ENCODE measurements around the gene PDIA6.

DNA sequence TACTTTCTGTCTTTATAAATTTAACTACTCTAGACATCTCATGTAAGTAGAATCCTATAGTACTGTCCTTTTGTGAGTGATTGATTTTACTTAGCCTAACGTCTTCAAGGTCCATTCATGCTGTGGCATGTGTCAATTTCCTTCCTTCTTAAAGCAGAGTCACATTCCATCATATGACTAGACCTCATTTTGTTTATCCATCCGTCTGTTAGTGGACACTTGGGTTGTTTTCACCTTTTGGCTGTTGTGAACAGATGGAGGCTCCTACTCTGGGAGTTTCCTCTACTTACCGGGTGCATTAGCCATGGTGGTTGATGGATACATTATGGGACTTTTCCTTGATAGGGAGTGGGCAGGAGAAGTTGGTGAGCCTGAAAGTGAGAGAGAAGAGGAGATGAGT is 6.4 kb upstream of the PDIA6 start:
- TF ChIP-seq, protein P1, sequence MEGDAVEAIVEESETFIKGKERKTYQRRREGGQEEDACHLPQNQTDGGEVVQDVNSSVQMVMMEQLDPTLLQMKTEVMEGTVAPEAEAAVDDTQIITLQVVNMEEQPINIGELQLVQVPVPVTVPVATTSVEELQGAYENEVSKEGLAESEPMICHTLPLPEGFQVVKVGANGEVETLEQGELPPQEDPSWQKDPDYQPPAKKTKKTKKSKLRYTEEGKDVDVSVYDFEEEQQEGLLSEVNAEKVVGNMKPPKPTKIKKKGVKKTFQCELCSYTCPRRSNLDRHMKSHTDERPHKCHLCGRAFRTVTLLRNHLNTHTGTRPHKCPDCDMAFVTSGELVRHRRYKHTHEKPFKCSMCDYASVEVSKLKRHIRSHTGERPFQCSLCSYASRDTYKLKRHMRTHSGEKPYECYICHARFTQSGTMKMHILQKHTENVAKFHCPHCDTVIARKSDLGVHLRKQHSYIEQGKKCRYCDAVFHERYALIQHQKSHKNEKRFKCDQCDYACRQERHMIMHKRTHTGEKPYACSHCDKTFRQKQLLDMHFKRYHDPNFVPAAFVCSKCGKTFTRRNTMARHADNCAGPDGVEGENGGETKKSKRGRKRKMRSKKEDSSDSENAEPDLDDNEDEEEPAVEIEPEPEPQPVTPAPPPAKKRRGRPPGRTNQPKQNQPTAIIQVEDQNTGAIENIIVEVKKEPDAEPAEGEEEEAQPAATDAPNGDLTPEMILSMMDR (IDR thresholded peaks at IDR 0.05; ENCODE audit: extremely low read depth in 1 of 2, insufficient read depth in 1 of 2, low read depth in 1 of 2, low read length in 2 of 2): no peak
- TF ChIP-seq POLR2A (IDR thresholded peaks at IDR 0.05; ENCODE audit: low read depth, low read length) (no peak), POLR2AphosphoS5 (IDR thresholded peaks at IDR 0.05; ENCODE audit: insufficient read depth, low read depth, low read length) (no peak), EZH2 (IDR thresholded peaks at IDR 0.05; ENCODE audit: borderline replicate concordance, low read depth, low read length, severe bottlenecking) (no peak), MYC (IDR thresholded peaks at IDR 0.05; ENCODE audit: low read depth, low read length) (no peak), GATA2 (IDR thresholded peaks at IDR 0.05; ENCODE audit: insufficient read depth, insufficient read length, low read depth, low read length) (no peak), FOS (IDR thresholded peaks at IDR 0.05; ENCODE audit: borderline replicate concordance, insufficient read depth, low read length) (peak; percentile 44), JUN (IDR thresholded peaks at IDR 0.05; ENCODE audit: borderline replicate concordance, insufficient read depth, insufficient read length, low read depth) (peak; percentile 13)
- TF ChIP-seq, protein P2, sequence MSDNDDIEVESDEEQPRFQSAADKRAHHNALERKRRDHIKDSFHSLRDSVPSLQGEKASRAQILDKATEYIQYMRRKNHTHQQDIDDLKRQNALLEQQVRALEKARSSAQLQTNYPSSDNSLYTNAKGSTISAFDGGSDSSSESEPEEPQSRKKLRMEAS (IDR thresholded peaks at IDR 0.05; ENCODE audit: insufficient read depth, insufficient read length): no peak

All from endothelial cell of umbilical vein (primary cell).